GM21526 (cell line): ENCODE data around the gene SLX4.

ENCODE experiments used
- ATAC-seq: cut with Tn5 transposase; IDR thresholded peaks from one replicate; pipeline ENCODE4 v1.9.1; 2021; ENCODE audit warnings: moderate library complexity; ENCODE audit not compliant: unreplicated experiment, low FRiP score

The SLX4 gene

GRCh38 chr16:3583303-3584038, 27.9 kb downstream of the SLX4 start:
- no peak for ATAC-seq

DNA sequence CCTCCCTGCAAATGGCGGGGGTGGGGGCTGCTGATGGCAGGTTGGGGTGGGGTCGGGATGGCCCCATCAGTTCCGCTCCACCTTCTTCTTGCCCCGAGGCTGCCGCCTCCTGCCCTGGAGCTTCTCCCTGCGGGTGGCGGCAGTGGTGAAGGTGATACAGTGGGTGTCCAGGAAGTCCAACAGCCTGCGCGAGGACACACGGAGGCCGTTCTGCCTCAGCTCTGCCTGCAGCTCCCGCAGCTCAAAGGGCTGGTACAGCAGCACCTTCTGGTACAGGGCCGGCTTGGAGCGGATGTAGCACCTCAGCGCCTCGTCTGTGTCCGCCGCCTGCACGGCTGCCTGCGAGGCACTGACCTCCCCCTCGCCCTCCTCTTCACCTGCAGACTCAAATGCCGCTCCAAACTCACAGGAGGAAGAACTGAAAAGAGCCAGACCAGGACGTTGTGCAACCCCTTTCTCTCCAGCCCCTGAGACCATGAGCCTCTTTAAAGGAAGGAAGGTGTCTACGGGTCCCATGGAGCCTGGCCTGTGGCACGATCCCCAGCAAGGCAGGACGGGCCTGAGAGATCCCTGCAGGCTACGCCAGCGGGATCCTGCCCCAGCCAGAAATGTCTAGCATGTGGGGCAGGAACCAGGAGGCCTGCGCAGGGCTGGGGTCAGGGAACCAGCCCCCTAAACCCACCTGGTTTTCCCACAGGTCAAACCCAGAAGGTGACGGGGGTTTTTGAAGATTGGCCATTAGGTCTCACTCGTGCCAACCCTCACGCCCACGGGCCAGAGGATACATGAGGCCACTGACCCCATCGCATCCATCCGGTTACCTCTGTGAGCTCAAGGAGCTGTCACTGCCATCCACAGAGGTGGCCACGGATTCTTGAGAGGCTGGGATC, 28.9 kb downstream of the SLX4 start:
- ATAC-seq = no peak

GRCh38 chr16:3581392-3581791, 30.0 kb downstream of the SLX4 start:
- ATAC-seq = no peak

DNA sequence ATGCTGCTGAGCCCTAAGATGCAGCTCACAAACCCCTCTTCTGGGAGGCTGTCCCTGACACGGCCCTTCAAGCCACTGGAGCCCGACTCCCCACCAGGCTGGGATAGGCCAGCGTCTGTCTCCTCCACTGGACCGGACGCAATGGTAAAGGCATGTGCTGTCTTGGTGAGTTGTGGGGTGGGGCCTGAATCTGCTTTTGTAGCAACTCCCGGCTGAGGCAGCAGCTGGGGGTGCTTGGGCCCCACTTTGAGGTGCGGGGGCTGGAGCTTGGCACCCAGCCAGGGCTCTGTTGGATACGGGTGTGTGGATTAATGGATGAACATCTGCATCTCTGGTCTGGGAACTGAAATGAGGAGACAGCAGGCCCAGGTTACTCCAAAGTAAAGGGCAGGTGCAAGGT, 30.7 kb downstream of the SLX4 start:
- ATAC-seq = no peak

- ATAC-seq = no peak
Observed at GRCh38 chr16:3580251-3580651, 31.2 kb downstream of the SLX4 start.

- no peak for ATAC-seq
Observed at GRCh38 chr16:3579776-3580175, 31.6 kb downstream of the SLX4 start.

DNA sequence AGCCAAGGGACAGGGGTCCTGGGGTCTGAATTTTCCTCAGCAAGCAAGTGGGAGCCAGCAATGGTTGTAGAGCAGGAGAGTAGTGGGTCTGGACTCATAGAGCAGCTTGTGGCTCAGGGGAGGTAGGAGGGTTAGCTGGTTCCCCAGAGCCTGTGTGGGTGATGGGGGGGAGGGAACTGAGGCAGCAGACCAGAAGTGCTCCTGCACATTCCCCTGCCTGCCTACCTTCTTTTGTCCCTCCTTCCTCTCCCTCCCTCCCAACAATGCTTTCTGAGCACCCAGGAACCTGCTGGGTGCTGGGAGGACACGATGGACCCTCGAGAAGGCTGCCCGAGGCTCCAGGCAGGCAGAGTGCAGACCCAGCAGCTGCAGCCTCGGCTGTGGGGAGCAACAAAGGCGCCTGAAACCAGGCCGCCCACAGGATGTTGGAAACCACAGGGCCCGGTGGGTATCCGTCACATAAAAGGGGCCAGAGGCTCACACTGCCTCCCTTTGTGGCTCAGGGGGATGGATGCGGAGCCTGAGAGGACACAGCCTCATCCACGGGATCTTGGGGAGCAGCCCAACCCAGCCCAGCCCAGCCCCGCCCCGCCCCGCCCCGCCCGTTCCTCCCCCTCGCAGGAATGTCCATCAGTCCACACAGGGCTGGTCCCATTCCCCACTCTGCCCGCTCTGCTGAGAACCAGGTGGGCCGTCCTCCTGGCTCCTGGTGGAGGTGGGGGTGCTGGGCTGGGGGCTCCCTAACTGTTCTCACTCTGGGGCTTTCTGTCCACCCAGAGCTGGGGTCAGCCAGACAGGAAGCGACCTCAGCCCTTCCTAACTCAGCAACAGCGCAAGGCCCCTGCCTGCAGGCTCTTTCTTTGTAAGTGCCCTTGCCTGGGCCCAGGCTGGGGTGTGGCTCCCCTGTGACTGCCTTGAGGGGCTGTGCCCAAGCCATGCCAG, 32.5 kb downstream of the SLX4 start:
- ATAC-seq = peak; percentile 67

DNA sequence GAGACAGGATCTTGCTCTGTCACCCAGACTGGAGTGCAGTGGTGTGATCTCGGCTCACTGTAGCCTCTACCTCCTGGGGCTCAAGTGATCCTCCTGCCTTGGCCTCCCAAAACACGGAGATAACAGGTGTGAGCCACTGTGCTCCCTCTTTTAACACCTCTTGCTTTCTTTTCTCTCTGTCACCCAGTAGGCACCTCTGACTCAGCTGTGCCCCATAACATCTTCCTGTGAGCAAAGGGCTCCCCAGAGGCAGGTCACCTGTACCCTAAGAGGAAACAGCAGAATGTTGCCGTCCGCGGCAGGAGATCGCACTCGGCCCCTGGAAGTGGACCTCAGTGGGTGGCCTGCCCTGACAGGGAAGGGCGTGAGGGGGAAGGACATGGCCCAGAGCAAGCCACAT, 33.3 kb downstream of the SLX4 start:
- ATAC-seq = no peak

DNA sequence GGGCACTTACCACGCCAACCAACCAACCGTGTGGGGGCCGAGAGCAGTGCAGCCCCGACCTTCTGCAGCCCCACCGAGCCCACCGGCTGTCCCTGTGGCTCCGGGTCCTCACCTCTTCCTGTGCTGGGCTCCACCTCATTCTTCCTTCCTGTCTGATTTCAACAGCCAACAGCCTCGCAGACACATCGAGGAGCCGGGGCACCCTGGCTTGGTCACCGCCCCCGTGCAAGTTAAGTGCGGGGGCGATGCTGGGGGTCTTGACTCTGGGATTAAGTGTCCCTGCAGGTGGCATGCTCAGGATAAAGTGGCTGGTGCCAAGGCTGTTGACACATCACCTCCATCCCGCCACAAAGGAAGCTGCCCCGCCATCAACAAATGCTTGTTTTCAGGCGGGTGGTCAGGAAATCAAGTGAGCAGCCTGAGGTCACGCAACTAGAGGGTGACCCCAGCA, 34.1 kb downstream of the SLX4 start, which contains the start of gene NLRC3:
TSS of gene NLRC3 (minus strand) at position 102 of the 451 bp plus-strand sequence. CDS start 12,367 bp downstream, outside the sequence.
- ATAC-seq = no peak

DNA sequence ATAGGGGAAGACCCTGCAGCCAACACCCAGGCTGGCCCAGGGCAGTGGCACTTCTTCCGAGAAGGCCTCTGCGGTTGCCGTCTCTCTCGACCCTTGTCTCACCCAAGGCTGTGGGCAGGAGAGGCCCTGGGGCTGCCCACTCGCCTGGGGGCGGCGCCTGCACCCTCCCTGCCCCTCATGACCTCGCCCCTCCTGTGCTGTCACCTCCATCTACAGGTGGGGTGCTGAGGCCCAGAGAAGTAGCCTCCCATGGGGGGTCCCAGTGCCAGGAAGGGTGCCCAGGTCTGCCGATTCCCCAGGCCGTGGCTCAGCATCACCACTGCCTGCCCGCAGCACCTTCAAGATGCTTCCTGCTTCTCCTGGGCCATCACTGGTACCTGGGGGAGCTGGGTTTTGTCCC, 35.2 kb downstream of the SLX4 start:
- no peak for ATAC-seq

DNA sequence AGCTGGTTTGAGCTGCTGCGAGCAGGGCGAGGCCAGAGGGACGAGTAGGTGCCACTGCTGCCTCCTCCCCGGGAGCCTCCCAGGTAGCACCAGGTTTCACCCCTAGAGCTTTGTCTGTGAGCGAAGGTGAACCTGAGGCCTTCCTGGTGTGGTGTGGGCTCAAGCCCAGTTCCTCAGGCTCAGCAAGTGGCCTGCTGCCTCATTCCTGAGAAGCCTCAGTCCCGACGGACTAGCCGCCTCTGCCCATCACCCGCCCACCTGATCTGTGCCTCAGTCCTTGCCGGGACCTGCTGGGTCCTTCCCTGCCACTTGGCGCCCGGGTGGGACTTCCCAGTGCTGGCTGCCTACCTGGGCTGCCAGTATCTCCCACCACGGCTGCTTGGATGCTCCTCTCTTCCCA, 35.9 kb downstream of the SLX4 start:
- ATAC-seq = no peak

- no peak for ATAC-seq
Observed at GRCh38 chr16:3574195-3574594, 37.2 kb downstream of the SLX4 start.

DNA sequence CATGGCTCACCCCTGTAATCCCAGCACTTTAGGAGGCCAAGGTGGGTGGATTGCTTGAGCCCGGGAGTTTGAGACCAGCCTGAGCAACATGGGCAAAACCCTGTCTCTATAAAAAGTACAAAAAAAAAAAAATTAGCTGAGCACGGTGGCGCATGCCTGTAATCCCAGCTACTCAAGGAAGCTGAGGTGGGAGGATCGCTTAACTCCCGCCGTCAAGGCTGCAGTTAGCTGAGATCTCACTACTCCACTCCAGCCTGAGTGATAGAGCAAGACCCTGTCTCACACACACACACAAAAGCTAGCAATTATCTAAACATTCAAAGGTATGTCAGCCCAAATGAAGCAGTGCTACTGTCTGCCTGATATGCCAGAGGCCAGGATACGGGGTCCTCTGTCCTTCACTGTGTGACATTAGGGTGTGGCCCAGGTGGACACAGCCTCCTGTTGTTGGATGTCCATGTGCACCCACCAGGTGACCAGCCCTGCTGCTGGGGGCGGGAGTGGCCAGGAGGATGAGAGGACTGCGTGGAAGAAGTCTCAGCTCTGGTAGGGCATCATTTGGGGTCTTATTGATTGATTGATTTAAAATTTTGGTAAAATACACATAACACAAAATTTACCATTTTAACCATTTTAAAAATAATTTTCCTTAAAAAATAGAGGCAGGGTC, 38.1 kb downstream of the SLX4 start:
- ATAC-seq = no peak

GRCh38 chr16:3570420-3571062, 40.9 kb downstream of the SLX4 start:
- ATAC-seq = no peak

DNA sequence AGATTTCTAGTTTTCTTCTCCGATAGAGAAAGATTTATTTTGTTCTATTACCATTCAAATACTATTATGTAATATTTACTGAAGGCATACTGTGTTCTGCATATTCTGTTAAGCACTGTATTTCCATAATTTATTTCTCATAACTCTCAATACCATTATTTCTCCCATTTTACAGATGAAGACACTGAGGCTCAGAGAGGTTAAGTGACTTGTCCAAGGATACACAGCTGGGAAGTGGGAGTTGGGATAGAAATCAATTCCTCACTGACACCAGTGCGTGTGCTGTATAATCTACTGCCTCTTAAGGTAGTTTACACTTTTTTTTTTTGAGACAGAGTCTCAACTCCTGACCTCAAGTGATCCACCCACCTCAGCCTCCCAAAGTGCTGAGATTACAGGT, 41.6 kb downstream of the SLX4 start:
- ATAC-seq = no peak

- ATAC-seq = no peak
Observed at GRCh38 chr16:3566990-3567389, 44.4 kb downstream of the SLX4 start.

DNA sequence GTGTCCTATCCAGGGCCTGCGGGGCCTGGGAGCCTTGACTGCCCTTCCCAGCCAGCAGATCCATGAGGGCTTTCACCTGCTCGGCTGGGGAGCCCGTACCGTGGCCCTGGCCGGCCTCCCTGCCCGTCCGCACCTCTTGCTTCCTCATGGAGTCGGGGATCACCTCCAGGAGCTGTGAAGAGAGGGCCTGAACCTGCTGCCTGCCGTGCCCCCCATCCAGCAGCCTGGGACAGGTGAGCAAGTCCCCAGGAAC, 46.6 kb downstream of the SLX4 start:
- no peak for ATAC-seq

- no peak for ATAC-seq
Observed at GRCh38 chr16:3564130-3564888, 47.1 kb downstream of the SLX4 start.

DNA sequence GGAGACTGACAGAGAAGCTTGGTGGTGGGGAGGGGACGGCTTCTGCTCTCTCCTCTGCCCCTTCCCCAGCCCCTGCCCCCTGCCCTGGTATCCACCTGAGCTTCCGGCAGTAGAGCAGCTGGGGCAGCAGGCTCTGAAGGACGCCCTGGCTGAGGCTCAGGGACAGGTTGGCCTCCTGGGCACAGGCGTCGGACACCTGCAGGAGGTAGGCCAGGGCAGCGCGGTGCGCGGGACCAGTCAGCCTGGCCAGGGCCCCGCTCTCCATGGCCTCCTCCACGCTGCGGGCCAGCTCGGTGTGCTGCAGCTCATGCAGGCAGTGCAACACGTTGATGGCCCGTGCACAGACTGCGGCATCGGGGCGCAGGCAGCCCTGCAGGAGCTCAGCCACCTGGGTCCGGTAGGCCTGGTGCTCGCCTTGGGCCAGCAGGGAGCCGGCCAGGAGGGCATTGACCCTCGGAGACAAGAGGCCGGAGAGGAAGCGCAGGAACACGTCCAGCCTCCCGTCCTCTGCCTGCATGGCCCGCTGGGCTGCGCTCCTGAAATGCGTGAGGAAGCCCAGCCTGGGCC, 48.4 kb downstream of the SLX4 start:
- ATAC-seq = no peak
